Pancreas (tissue), 10 donors: ENCODE data around the gene LRRC38. TPM values are rescaled to one million over a fixed set of nuclear protein-coding genes. Genes with fewer than 3 reads are reported as not detected.

ENCODE experiments used
- ATAC-seq, 4 donors: fragments of 200-7000 bp; cut with Tn5 transposase; one replicate each; pipeline versions ENCODE4 v1.8.0 to v1.9.1; 2020; ENCODE audit warnings: mild to moderate bottlenecking in 4 of 4, moderate library complexity in 4 of 4
- DNase-seq, 6 donors: peaks; one replicate each; pipeline ENCODE4 v3.0.0-alpha.2; 2020
- FAIRE-seq: peaks from 2 replicates; lab custom pipeline; 2012; peaks lifted over from hg19 to GRCh38; lab: Jason Lieb, UNC
- H3K27ac ChIP-seq, 4 donors: fragments of 200-600 bp; sonication (generic); 1 replicate in 3 of 4; 2 replicates in 1 of 4; pipeline versions ENCODE4 v1.5.0 to v1.8.0; 2020
- H3K27me3 ChIP-seq, 4 donors: fragments of 200-600 bp; one replicate each; pipeline ENCODE4 v1.8.0; 2021
- H3K36me3 ChIP-seq, 3 donors: fragments of 200-600 bp; sonication (generic) in 1 of 3; one replicate each; pipeline versions ENCODE4 v1.5.0 to v1.8.0; 2020 to 2021
- H3K4me1 ChIP-seq, 3 donors: fragments of 200-600 bp; one replicate each; pipeline ENCODE4 v1.8.0; 2021
- H3K4me3 ChIP-seq, 4 donors: fragments of 200-600 bp; sonication (generic) in 2 of 4; one replicate each; pipeline versions ENCODE4 v1.5.0 to v1.8.0; 2020 to 2021
- H3K9me3 ChIP-seq, 4 donors: fragments of 200-600 bp; one replicate each; pipeline ENCODE4 v1.8.0; 2021
- WGBS, 2 donors: extraction: QIAGEN DNeasy Blood & Tissue Kit; methylation state at CpG; one replicate each; pipeline ENCODE4 v1.1.7; 2013; 5-methylcytosine and 5-hydroxymethylcytosine counted together
- intact Hi-C, 3 donors: fragments of 100-400 bp; cut with DNase I; formaldehyde crosslinking; loops; one replicate each; pipeline versions ENCODE4 v1.11.1 to v1.14.2; 2022
- polyA plus RNA-seq, 2 donors: library from polyadenylated mRNA; stranded (reverse); fragments of 200-250 nt; gene quantifications; one replicate each; pipeline ENCODE4 v1.2.3, GENCODE V29; 2013
- total RNA-seq, 6 donors: library from RNA; stranded (reverse); fragmentation: NEBNext Ultra II Directional in 4 of 6; extraction: Animal tissue kit (Norgen Biotek cat#: 25700) in 4 of 6; gene quantifications; one replicate each; pipeline versions ENCODE4 v1.2.1 to v1.2.4, GENCODE V29; 2021 to 2023
- TF ChIP-seq, protein P1 (sequence below), 4 donors: fragments of 200-600 bp; sonication (generic) in 3 of 4; IDR thresholded peaks; one replicate each; pipeline versions ENCODE4 v1.5.0 to v1.8.0; 2021; ENCODE audit warnings: antibody characterized with exemption in 4 of 4
- donor health status: healthy with polysubstance abuse.
- donor health status: DM: no; HTN: no; CAD: no; lungs with moderate emphysema.
- donor health status: DM: no; HTN: no; CAD: no.
- donor health status: control.
- donor health status: control.
- donor health status: Bipolar disorder and iron deficiency.
- donor health status: DM: yes; HTN: yes; CAD: no.
- donor health status: DM: no; HTN: no; CAD: no.
- donor health status: DM: no; HTN: no; CAD: no.
- donor health status: DM: yes; HTN: yes; CAD: no.

The LRRC38 gene
- total and polyA plus RNA-seq, 8 donors: not detected

DNA sequence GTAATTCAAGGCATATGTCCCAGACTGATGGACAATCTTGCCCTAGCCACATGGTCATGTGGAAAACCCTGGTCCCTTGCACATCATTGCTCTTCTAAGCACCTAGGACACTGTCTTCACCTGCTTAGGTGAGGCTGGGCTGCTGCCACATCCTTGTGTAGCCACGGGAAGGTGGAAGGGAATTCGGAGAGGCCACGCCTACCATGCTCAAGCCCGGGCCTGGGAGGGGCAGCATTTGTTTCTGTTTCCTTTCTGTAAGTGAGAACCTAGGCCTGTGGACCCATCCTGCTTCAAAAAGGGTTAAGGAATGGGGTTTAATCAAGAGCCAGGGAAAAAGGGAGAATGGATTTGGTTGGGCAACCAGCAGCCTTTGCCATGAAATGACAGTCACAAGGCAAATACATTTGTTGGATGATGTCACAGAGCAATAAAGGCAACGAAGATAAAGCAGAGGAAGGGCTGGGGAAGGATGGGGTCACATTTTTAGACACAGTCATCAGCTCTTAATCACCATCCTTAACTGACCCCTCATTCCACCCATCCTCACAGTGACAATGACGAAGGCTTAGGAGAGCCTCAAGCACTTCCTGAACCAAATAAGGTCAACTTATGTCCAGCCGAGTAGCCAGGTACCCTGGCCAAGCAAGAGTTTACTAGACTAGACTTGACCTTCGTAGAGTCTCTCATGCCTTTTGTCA is 10.1 kb upstream of the LRRC38 start:
- ATAC-seq (no peak), FAIRE-seq (no peak), DNase-seq (no peak)
- Histone ChIP-seq H3K4me3 (no peak overlapping the region), H3K27me3 (peaks cover 0 to 5% (median 0%) of the 10 kb centered on the region in 4 donors), H3K36me3 (no peaks in the 10 kb centered on the region), H3K27ac (no peak overlapping the region), H3K9me3 (no peaks in the 10 kb centered on the region), H3K4me1 (no peaks in the 10 kb centered on the region)
- WGBS, 2 donors: 39 to 46% methylated on average over 8 of the region's 8 CpGs
- intact Hi-C loops: no loop called here
- TF ChIP-seq, protein P1, sequence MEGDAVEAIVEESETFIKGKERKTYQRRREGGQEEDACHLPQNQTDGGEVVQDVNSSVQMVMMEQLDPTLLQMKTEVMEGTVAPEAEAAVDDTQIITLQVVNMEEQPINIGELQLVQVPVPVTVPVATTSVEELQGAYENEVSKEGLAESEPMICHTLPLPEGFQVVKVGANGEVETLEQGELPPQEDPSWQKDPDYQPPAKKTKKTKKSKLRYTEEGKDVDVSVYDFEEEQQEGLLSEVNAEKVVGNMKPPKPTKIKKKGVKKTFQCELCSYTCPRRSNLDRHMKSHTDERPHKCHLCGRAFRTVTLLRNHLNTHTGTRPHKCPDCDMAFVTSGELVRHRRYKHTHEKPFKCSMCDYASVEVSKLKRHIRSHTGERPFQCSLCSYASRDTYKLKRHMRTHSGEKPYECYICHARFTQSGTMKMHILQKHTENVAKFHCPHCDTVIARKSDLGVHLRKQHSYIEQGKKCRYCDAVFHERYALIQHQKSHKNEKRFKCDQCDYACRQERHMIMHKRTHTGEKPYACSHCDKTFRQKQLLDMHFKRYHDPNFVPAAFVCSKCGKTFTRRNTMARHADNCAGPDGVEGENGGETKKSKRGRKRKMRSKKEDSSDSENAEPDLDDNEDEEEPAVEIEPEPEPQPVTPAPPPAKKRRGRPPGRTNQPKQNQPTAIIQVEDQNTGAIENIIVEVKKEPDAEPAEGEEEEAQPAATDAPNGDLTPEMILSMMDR (IDR thresholded peaks at IDR 0.05): no peak

DNA sequence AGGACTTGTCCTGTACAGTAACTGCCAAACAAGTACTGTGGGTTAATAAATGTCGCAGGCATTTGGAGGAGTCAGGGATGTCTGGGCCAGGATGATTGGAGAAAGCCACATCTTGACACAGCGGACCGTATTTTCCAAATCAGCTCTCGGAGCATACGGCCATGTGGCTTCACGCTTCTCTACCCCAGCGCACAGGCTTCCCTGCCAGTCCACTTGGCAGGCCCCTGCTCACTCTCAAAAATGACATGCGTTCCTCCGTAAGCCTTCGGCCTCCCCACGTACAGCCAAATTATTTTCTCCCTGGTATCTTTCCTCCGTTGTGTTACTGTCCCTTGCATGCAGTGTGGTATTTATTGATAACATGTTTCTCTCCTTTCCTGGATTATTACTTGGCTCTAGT is 7.2 kb upstream of the LRRC38 start:
- intact Hi-C loops: no loop called here
- no peak overlapping the region for H3K27ac ChIP-seq
- H3K27me3 ChIP-seq: peaks cover 0 to 10% (median 0%) of the 10 kb centered on the region in 4 donors
- H3K36me3 ChIP-seq: no peaks in the 10 kb centered on the region
- H3K4me3 ChIP-seq: no peak overlapping the region
- FAIRE-seq: no peak
- no peaks in the 10 kb centered on the region for H3K9me3 ChIP-seq
- TF ChIP-seq, protein P1 (IDR thresholded peaks at IDR 0.05): no peak
- WGBS, 2 donors: 70 to 74% methylated on average over 12 of the region's 12 CpGs
- ATAC-seq: no peak
- DNase-seq: no peak
- no peaks in the 10 kb centered on the region for H3K4me1 ChIP-seq

DNA sequence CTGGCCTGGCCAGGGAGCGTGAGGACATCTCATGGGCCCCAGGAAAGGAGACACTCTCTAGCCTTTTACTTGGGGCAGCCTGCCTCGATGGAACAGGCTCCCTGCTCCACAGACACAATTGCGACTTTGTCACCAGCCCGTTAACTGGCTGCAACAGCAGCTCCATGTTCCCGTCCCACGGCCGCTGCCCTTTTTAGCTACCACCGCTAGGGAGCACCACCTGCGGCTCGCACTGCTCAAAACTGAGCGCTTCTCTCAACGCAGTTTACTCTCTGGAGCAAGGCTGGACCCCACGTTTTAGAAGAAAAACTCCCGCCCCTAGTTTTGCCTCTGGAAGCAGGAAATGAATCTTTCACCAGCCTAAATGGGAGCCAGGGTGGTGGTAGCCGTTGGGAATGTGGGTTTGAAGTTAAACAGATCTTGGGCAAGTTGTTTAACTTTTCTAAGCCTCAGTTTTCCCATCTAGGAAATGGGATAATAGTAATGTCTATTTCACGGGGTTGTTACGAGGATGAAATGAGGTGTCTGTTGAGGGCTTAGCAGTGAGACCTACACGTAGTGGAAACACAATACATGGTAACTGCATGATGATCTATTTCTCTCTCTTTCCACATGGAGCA is 3.5 kb upstream of the LRRC38 start:
- intact Hi-C loops: no loop called here
- 15 to 18% methylated on average over 18 of the region's 18 CpGs for WGBS, 2 donors
- no peak for DNase-seq

DNA sequence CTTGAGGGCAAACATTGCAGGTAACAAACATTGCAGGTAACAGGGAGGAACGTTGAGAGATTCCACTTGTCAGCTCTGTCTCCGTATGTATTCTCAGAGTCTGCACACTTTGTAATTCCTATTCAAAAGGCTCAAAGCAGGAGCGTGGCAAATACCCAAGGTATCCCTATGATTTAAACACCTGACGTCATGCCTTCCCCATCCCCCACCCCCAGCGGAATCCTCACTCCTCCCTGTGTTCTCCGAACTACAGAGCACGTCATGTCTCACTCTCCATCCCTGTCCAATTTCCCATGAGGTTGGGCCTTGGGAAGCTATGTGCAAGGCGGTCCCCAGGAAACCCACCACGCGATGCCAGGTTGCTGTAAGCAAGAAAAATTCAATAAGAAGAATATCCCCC is 2.8 kb upstream of the LRRC38 start:
- no peak overlapping the region for H3K4me3 ChIP-seq
- peaks cover 0 to 13% (median 0%) of the 10 kb centered on the region in 4 donors for H3K27me3 ChIP-seq
- no peaks in the 10 kb centered on the region for H3K9me3 ChIP-seq
- FAIRE-seq (no peak), ATAC-seq (no peak), DNase-seq (no peak)
- intact Hi-C loops: no loop called here
- no peaks in the 10 kb centered on the region for H3K4me1 ChIP-seq
- no peaks in the 10 kb centered on the region for H3K36me3 ChIP-seq
- TF ChIP-seq, protein P1 (IDR thresholded peaks at IDR 0.05): no peak
- 41 to 43% methylated on average over 10 of the region's 10 CpGs for WGBS, 2 donors
- H3K27ac ChIP-seq: no peak overlapping the region

More for the DNA sequence above, 3.5 kb upstream of the LRRC38 start:
- H3K4me3 ChIP-seq: no peak overlapping the region
- H3K27me3 ChIP-seq: peaks cover 0 to 13% (median 0%) of the 10 kb centered on the region in 4 donors
- TF ChIP-seq, protein P1 (IDR thresholded peaks at IDR 0.05): no peak
- no peak overlapping the region for H3K27ac ChIP-seq
- no peaks in the 10 kb centered on the region for H3K36me3 ChIP-seq
- ATAC-seq: no peak
- H3K4me1 ChIP-seq: no peaks in the 10 kb centered on the region
- no peak for FAIRE-seq
- no peaks in the 10 kb centered on the region for H3K9me3 ChIP-seq

DNA sequence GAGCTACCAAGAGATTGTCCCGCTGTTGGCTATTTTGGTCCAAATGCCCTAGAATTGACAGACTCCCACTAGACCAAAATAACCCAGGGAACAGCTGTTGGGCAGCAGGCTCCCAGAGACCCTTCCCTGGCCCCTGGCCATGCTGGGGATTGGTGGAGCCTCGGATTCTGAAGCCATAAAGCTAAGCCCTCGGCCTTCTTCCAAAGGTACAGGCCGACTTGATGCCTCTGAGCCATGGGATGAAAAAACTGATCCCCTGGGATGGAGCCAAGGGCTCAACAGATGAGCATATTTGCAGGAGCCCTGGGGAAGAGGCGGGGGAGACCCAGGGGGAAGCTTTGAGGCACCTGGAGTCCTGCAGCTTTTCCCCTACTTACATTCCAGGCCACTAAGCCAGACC is 1.0 kb upstream of the LRRC38 start:
- Histone ChIP-seq H3K27me3 (peaks cover 0 to 13% (median 0%) of the 10 kb centered on the region in 4 donors), H3K9me3 (no peaks in the 10 kb centered on the region), H3K4me1 (no peaks in the 10 kb centered on the region), H3K4me3 (no peak overlapping the region), H3K27ac (no peak overlapping the region), H3K36me3 (no peaks in the 10 kb centered on the region)
- intact Hi-C loops: no loop called here
- TF ChIP-seq, protein P1 (IDR thresholded peaks at IDR 0.05): no peak
- ATAC-seq (no peak), FAIRE-seq (no peak), DNase-seq (no peak)
- WGBS, 2 donors: 37 to 63% methylated on average over 5 of the region's 5 CpGs
